HepG2 (cell line): Measurements from ENCODE around the gene VGF. TPM values are rescaled to one million over a fixed set of nuclear protein-coding genes. Genes with fewer than 3 reads are reported as not detected.

Source experiments
- ATAC-seq: fragments of 200-7000 bp; cut with Tn5 transposase; 3 replicates; pipeline ENCODE4 v1.9.1; 2020; ENCODE audit warnings: mild to moderate bottlenecking, moderate library complexity
- BruUV-seq: library from RNA; stranded (reverse); fragments of 400-500 nt; replicated peaks from 2 replicates; lab custom pipeline; 2021; lab: Mats Ljungman, UMichigan
- CTCF ChIA-PET: fragments of 300-600 bp; formaldehyde crosslinking; extraction: SDS; loops from one replicate; lab custom pipeline; 2021; ENCODE audit warnings: low total read pairs, inconsistent platforms, low intra/inter-chr PET ratio; lab: Yijun Ruan, JAX
- POLR2A ChIA-PET: fragments of 350-600 bp; sonication (Branson Sonifier 250); formaldehyde crosslinking; loops from one replicate; lab custom pipeline; 2020; ENCODE audit warnings: antibody characterized with exemption, inconsistent platforms; lab: Yijun Ruan, JAX
- DNase-seq: peaks from one replicate; pipeline ENCODE4 v3.0.0-alpha.2; 2015; ENCODE audit warnings: low spot score
- FAIRE-seq: peaks from 3 replicates; lab custom pipeline; 2011; peaks lifted over from hg19 to GRCh38; lab: Jason Lieb, UNC
- H2AFZ ChIP-seq: one replicate; pipeline ENCODE4 v1.6.1; 2011; ENCODE audit warnings: low read length, inconsistent platforms
- H3K27ac ChIP-seq: fragments of 300-600 bp; 3 replicates; pipeline ENCODE4 v1.8.0; 2011; ENCODE audit warnings: mixed run types, mild to moderate bottlenecking, mixed read lengths, low read length, inconsistent platforms; ENCODE audit not compliant: insufficient read depth; ENCODE audit errors: extremely low read length
- H3K27me3 ChIP-seq, 2 experiments: fragments of 200-600 bp in 1 of 2; 2 replicates in 1 of 2; 3 replicates in 1 of 2; pipeline versions ENCODE4 v1.6.0 to v1.8.0; 2011; ENCODE audit warnings: low read length in 2 of 2, mild to moderate bottlenecking in 2 of 2, moderate library complexity in 2 of 2, inconsistent platforms in 1 of 2; ENCODE audit not compliant: insufficient read depth in 2 of 2, control insufficient read depth in 1 of 2
- H3K36me3 ChIP-seq, 2 experiments: fragments of 200-600 bp in 1 of 2; replicated peaks in 1 of 2; 2 replicates in 1 of 2; 3 replicates in 1 of 2; pipeline versions ENCODE4 v1.5.1 to v1.8.0; 2011; ENCODE audit warnings: low read length in 2 of 2, inconsistent platforms in 1 of 2; ENCODE audit not compliant: insufficient read depth in 2 of 2, control insufficient read depth in 1 of 2
- H3K4me1 ChIP-seq: 2 replicates; pipeline ENCODE4 v1.5.1; 2012; ENCODE audit warnings: low read length, inconsistent platforms; ENCODE audit not compliant: insufficient read depth
- H3K4me2 ChIP-seq: 2 replicates; pipeline ENCODE4 v1.6.0; 2011; ENCODE audit warnings: low read depth, low read length, inconsistent platforms
- H3K4me3 ChIP-seq, 3 experiments: fragments of 200-600 bp in 1 of 3; sonication (generic), shearing (Covaris generic) in 1 of 3; replicated peaks in 1 of 3; 2 replicates each; pipeline ENCODE4 v1.5.1; 2011 to 2016; ENCODE audit warnings: low read length in 3 of 3, inconsistent platforms in 2 of 3, low read depth in 2 of 3, mild to moderate bottlenecking in 2 of 3, control low read depth in 1 of 3, mixed read lengths in 1 of 3; ENCODE audit not compliant: insufficient read depth in 1 of 3
- H3K79me2 ChIP-seq: one replicate; pipeline ENCODE4 v1.6.1; 2011; ENCODE audit warnings: low read length, inconsistent platforms; ENCODE audit not compliant: insufficient read depth
- H3K9ac ChIP-seq: 2 replicates; pipeline ENCODE4 v1.6.0; 2011; ENCODE audit warnings: mild to moderate bottlenecking, low read depth, low read length, inconsistent platforms; ENCODE audit not compliant: insufficient read depth
- H3K9me3 ChIP-seq: 2 replicates; pipeline ENCODE4 v1.5.1; 2012; ENCODE audit warnings: mild to moderate bottlenecking, low read length
- H4K20me1 ChIP-seq: 2 replicates; pipeline ENCODE4 v1.6.0; 2011; ENCODE audit warnings: inconsistent platforms, mild to moderate bottlenecking, low read length, moderate library complexity; ENCODE audit not compliant: insufficient read depth
- BHLHE40 ChIP-seq: IDR thresholded peaks from 2 replicates; pipeline ENCODE4 v1.6.1; 2011; ENCODE audit warnings: low read length, improper control_type of control experiment
- CEBPB ChIP-seq: IDR thresholded peaks from 2 replicates; pipeline ENCODE4 v1.6.1; 2011; ENCODE audit warnings: low read depth, low read length, improper control_type of control experiment, borderline replicate concordance
- ZBTB25 ChIP-seq: IDR thresholded peaks from 2 replicates; pipeline ENCODE4 v1.6.1; 2018; ENCODE audit warnings: missing genetic modification reagents
- ZNF570 ChIP-seq: sonication (generic); formaldehyde crosslinking; IDR thresholded peaks from 2 replicates; pipeline ENCODE4 v1.4.0; 2020; ENCODE audit warnings: mild to moderate bottlenecking, missing genetic modification reagents, borderline replicate concordance
- WGBS: methylation state at CpG from one replicate; pipeline ENCODE4 v1.1.6; 2017; ENCODE audit warnings: low lambda C conversion rate; 5-methylcytosine and 5-hydroxymethylcytosine counted together
- in situ Hi-C: cut with HindIII; loops from 2 replicates; pipeline ENCODE4 v1.10.0; 2017; ENCODE audit warnings: low pct_unique_long_range_greater_than_20kb; ENCODE audit not compliant: extremely low pct_ligation_motif_present
- intact Hi-C: fragments of 100-400 bp; cut with micrococcal nuclease; formaldehyde crosslinking; loops from one replicate; pipeline ENCODE4 v1.10.0; 2022; ENCODE audit not compliant: unreplicated experiment
- polyA plus RNA-seq, 8 experiments: library from polyadenylated mRNA; depleted of rRNA in 3 of 8; stranded (reverse) in 7 of 8; unstranded in 1 of 8; fragments of >200 nt; fragmentation: Illumina TruSeq in 4 of 8; extraction: Trizol in 4 of 8; gene quantifications; 2 replicates each; pipeline versions ENCODE4 v1.2.1 to v1.2.3, GENCODE V29; 2011 to 2016; ENCODE audit warnings: low read depth in 4 of 8, missing spikeins in 1 of 8, mixed read lengths in 1 of 8; ENCODE audit not compliant: insufficient read depth in 1 of 8
- total RNA-seq, 5 experiments: library from RNA; depleted of rRNA; stranded (reverse); fragments of >200 nt; fragmentation: Illumina TruSeq; extraction: Trizol; gene quantifications; 2 replicates each; pipeline ENCODE4 v1.2.3, GENCODE V29; 2016; ENCODE audit warnings: low read depth in 1 of 5

VGF gene
- total and polyA plus RNA-seq, 2 of the 13 experiments (the other 11 are each of a cell fraction or from before 2014, with no cell fraction given), result 0.12 to 0.46 TPM

- no TSS peak for BruUV-seq
- Histone ChIP-seq H3K4me3 (no peak overlapping the region), H3K27me3 (peaks cover 0 to 6% of the 10 kb centered on the region in 2 experiments; a peak in 2 of 5 replicates), H4K20me1 (no peaks in the 10 kb centered on the region), H3K79me2 (peaks cover 8% of the 10 kb centered on the region), H2AFZ (no peak overlapping the region), H3K9me3 (no peaks in the 10 kb centered on the region), H3K9ac (no peak overlapping the region), H3K27ac (no peak overlapping the region), H3K4me1 (peaks cover 12% of the 10 kb centered on the region), H3K4me2 (no peak overlapping the region), H3K36me3 (peaks cover 0 to 3% of the 10 kb centered on the region in 2 experiments; a peak in 2 of 5 replicates)
- DNase-seq (no peak), FAIRE-seq (no peak), ATAC-seq (no peak)
- peak; percentile 15; the same call in 1 of the 2 replicates for TF ChIP-seq CEBPB
- no peak for TF ChIP-seq ZNF570 (CRISPR knock-in tag)
- intact Hi-C loops, result no loop called here
- ChIA-PET POLR2A (no interaction called here), CTCF (no interaction called here)
- WGBS, result 36% methylated on average over 2 of the region's 2 CpGs
- in situ Hi-C loops, result no loop called here
These were observed 13.3 kb downstream of the VGF start for GRCh38 chr7:101151908-101152651.

- TF ChIP-seq ZBTB25 (CRISPR knock-in tag) (no peak), BHLHE40 (peak; percentile 19; the same call in 1 of the 2 replicates)
- TF ChIP-seq, all 625 proteins: peak for 1
- BruUV-seq, result no TSS peak
- Histone ChIP-seq H4K20me1 (peaks cover 15% of the 10 kb centered on the region; the same call in 1 of the 2 replicates), H3K9me3 (no peaks in the 10 kb centered on the region), H3K4me3 (no peak overlapping the region), H3K27me3 (0 out of 5 replicates have a peak, but pooled peaks cover 0 to under 1% of the 10 kb centered on the region in 2 experiments), H3K36me3 (peaks cover 3 to 13% of the 10 kb centered on the region in 2 experiments; a peak in 4 of 5 replicates), H2AFZ (no peak overlapping the region), H3K9ac (no peak overlapping the region), H3K4me1 (peaks cover 23% of the 10 kb centered on the region), H3K4me2 (no peak overlapping the region), H3K79me2 (no peaks in the 10 kb centered on the region), H3K27ac (no peak overlapping the region)
- FAIRE-seq (no peak), DNase-seq (no peak), ATAC-seq (no peak)
- POLR2A ChIA-PET, result interaction anchor here (0.6 to 1.7 kb wide), 4 partner anchors 14 to 108 kb away, joined by 3 to 9 read pairs (median 4); partner anchors contain the start of gene SERPINE1
- in situ Hi-C loops (loop anchor here (5.0 kb wide), 2 partner anchors 51 to 151 kb away; no protein-coding TSS in a partner anchor), intact Hi-C loops (no loop called here)
- WGBS, result 34% methylated on average over 4 of the region's 4 CpGs
- CTCF ChIA-PET, result no interaction called here
These were observed 24.5 kb downstream of the VGF start for GRCh38 chr7:101140746-101141382.
